Uterus (tissue), 2 donors: ENCODE measurements around the gene SLC30A2.

ENCODE experiments used
- CTCF ChIP-seq, 4 experiments: fragments of 200-600 bp in 2 of 4; fragments of 450-650 bp in 2 of 4; sonication (generic) in 2 of 4; IDR thresholded peaks; one replicate each; pipeline ENCODE4 v1.5.1; 2016 to 2019; ENCODE audit warnings: antibody characterized with exemption in 4 of 4, mild to moderate bottlenecking in 2 of 4, moderate library complexity in 1 of 4
- POLR2A ChIP-seq, 2 donors: fragments of 450-650 bp; IDR thresholded peaks; one replicate each; pipeline ENCODE4 v1.6.1; 2016; ENCODE audit warnings: antibody characterized with exemption in 2 of 2, mild to moderate bottlenecking in 1 of 2, moderate library complexity in 1 of 2

DNA sequence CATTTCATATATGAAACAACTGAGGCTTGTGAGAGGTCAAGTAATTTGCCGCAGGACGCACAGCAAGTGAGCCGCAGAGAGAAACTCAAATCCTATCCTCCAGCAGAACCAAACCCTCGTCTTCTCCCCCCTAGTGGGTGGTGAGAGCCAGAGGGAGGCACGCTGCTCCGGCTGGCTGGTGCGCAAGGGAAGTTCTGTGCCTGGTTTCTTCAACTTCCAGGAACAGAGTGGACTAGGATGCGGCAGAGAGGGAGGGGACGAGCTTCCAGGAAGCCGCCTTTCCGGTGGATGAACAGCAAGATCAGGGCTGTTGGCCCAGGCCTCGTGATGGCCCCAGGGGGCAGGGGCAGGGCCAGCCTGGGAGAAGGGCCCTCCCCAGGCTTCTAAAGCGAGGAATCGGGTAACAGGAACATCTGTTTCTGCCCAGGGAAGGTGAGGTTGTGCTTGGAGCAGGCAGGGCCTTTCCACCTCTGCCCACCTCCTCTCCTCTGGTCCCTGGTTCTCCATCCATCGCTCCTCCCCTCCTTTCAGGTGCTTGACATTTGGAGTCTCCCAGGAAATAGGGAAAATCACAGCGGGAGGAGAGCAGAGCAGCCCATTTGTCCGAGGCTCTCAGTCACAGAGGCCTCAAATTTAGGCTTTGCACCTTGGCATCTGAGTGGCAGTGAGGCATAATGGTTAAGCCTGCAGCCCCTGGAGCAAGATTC is 48.9 kb upstream of the SLC30A2 start:
- TF ChIP-seq CTCF (IDR thresholded peaks at IDR 0.05), result no peak
- no peak for TF ChIP-seq POLR2A (IDR thresholded peaks at IDR 0.05)
